HG02610 (cell line): Measurements from ENCODE around the gene VPS8.
"Not testable (repeated sequence)": the region's sequence is repeated elsewhere in the genome, so short reads cannot be mapped to it uniquely, and the experiment has no call there.

Experiments
- ATAC-seq: cut with Tn5 transposase; IDR thresholded peaks from one replicate; pipeline ENCODE4 v1.9.1; 2021; ENCODE audit warnings: mild to moderate bottlenecking, moderate library complexity; ENCODE audit not compliant: unreplicated experiment

VPS8 gene

GRCh38 chr3:184965639-184966430 lies 153.9 kb downstream of the VPS8 start:
- no peak for ATAC-seq

GRCh38 chr3:184968115-184968514 lies 156.1 kb downstream of the VPS8 start:
- no peak for ATAC-seq

GRCh38 chr3:184970186-184970585 lies 158.2 kb downstream of the VPS8 start:
- no peak for ATAC-seq

GRCh38 chr3:184977796-184978195 lies 165.8 kb downstream of the VPS8 start:
- ATAC-seq = no peak

- ATAC-seq = no peak
These were observed 169.1 kb downstream of the VPS8 start for GRCh38 chr3:184981071-184981470.

- ATAC-seq = no peak
These were observed 170.1 kb downstream of the VPS8 start for GRCh38 chr3:184982076-184982475.

- no peak for ATAC-seq
These were observed 173.6 kb downstream of the VPS8 start for GRCh38 chr3:184985586-184985985.

GRCh38 chr3:184986366-184986889 lies 174.5 kb downstream of the VPS8 start:
- ATAC-seq = no peak

GRCh38 chr3:184993394-184993793 lies 181.4 kb downstream of the VPS8 start:
- no peak for ATAC-seq

- not testable (repeated sequence) for ATAC-seq
These were observed 191.9 kb downstream of the VPS8 start for GRCh38 chr3:185003876-185004275.

- no peak for ATAC-seq
These were observed 197.7 kb downstream of the VPS8 start for GRCh38 chr3:185009650-185010049.

GRCh38 chr3:185017584-185017983 lies 205.6 kb downstream of the VPS8 start:
- ATAC-seq = not testable (repeated sequence)

- ATAC-seq = not testable (repeated sequence)
These were observed 206.0 kb downstream of the VPS8 start for GRCh38 chr3:185017996-185018395.

GRCh38 chr3:185021256-185021655 lies 209.3 kb downstream of the VPS8 start:
- no peak for ATAC-seq

- ATAC-seq = no peak
These were observed 212.4 kb downstream of the VPS8 start for GRCh38 chr3:185024406-185024805.

- ATAC-seq = no peak
These were observed 213.0 kb downstream of the VPS8 start for GRCh38 chr3:185024966-185025365.

- no peak for ATAC-seq
These were observed 216.2 kb downstream of the VPS8 start for GRCh38 chr3:185028121-185028520.

GRCh38 chr3:185029086-185029485 lies 217.1 kb downstream of the VPS8 start:
- no peak for ATAC-seq

- ATAC-seq = no peak
These were observed 218.4 kb downstream of the VPS8 start for GRCh38 chr3:185030399-185030798.

GRCh38 chr3:185030951-185031350 lies 219.0 kb downstream of the VPS8 start:
- no peak for ATAC-seq

GRCh38 chr3:185037801-185038200 lies 225.8 kb downstream of the VPS8 start:
- no peak for ATAC-seq

GRCh38 chr3:185040425-185040824 lies 228.5 kb downstream of the VPS8 start:
- no peak for ATAC-seq

GRCh38 chr3:185041540-185041939 lies 229.6 kb downstream of the VPS8 start:
- ATAC-seq = no peak
